Endothelial cell of umbilical vein (primary cell): Measurements from ENCODE around the gene BEND3. TPM values are rescaled to one million over a fixed set of nuclear protein-coding genes. Genes with fewer than 3 reads are reported as not detected.
A peak's percentile ranks its signal among the peaks of the same experiment; 100 is the strongest.

Experiments
- BruUV-seq: library from RNA; stranded (reverse); fragments of 400-500 nt; replicated peaks from 2 replicates; lab custom pipeline; 2021; lab: Mats Ljungman, UMichigan
- CTCF ChIA-PET: fragments of 300-600, 350-600 bp; sonication (Branson Sonifier 250); formaldehyde crosslinking; loops from one replicate; lab custom pipeline; 2021; ENCODE audit warnings: antibody characterized with exemption, inconsistent platforms; lab: Charles Lee
- POLR2A ChIA-PET: fragments of 300-600, 350-600 bp; sonication (Branson Sonifier 250); formaldehyde crosslinking; loops from one replicate; lab custom pipeline; 2021; ENCODE audit warnings: antibody characterized with exemption, inconsistent platforms; lab: Charles Lee
- DNase-seq: peaks from one replicate; pipeline ENCODE4 v3.0.0-alpha.2; 2011; ENCODE audit warnings: low read depth, low spot score
- FAIRE-seq: peaks from 2 replicates; lab custom pipeline; 2011; peaks lifted over from hg19 to GRCh38; lab: Jason Lieb, UNC
- H2AFZ ChIP-seq: 2 replicates; pipeline ENCODE4 v1.6.0; 2012; ENCODE audit warnings: low read depth, low read length, control low read depth, inconsistent platforms
- H3K27ac ChIP-seq: 2 replicates; pipeline ENCODE4 v1.5.1; 2011; ENCODE audit warnings: low read depth, mild to moderate bottlenecking, control low read depth, low read length, moderate library complexity; ENCODE audit not compliant: insufficient read depth
- H3K27me3 ChIP-seq, 2 experiments: 2 replicates each; pipeline versions ENCODE4 v1.6.0 to v1.6.1; 2011; ENCODE audit warnings: low read length in 2 of 2, mixed read lengths in 1 of 2; ENCODE audit not compliant: control insufficient read depth in 2 of 2, insufficient read depth in 2 of 2
- H3K36me3 ChIP-seq, 2 experiments: 2 replicates in 1 of 2; 3 replicates in 1 of 2; pipeline ENCODE4 v1.5.1; 2011; ENCODE audit warnings: low read length in 2 of 2, mild to moderate bottlenecking in 1 of 2, moderate library complexity in 1 of 2; ENCODE audit not compliant: control insufficient read depth in 2 of 2, insufficient read depth in 2 of 2; ENCODE audit errors: extremely low read depth in 1 of 2
- H3K4me1 ChIP-seq: 3 replicates; pipeline ENCODE4 v1.5.1; 2011; ENCODE audit warnings: mild to moderate bottlenecking, low read length; ENCODE audit not compliant: control insufficient read depth, insufficient read depth; ENCODE audit errors: extremely low read depth
- H3K4me2 ChIP-seq: 2 replicates; pipeline ENCODE4 v1.6.1; 2011; ENCODE audit warnings: low read length, control low read depth, mixed read lengths; ENCODE audit not compliant: insufficient read depth
- H3K4me3 ChIP-seq, 3 experiments: fragments of 200-600 bp in 1 of 3; sonication (generic), shearing (Covaris generic) in 1 of 3; replicated peaks in 1 of 3; 2 replicates each; pipeline ENCODE4 v1.5.1; 2011 to 2016; ENCODE audit warnings: control low read depth in 3 of 3, low read length in 3 of 3, mild to moderate bottlenecking in 2 of 3, inconsistent platforms in 1 of 3, low read depth in 1 of 3, moderate library complexity in 1 of 3; ENCODE audit not compliant: insufficient read depth in 1 of 3
- H3K79me2 ChIP-seq: 2 replicates; pipeline ENCODE4 v1.6.0; 2012; ENCODE audit warnings: low read length, inconsistent platforms; ENCODE audit not compliant: control insufficient read depth, insufficient read depth
- H3K9ac ChIP-seq: replicated peaks from 2 replicates; pipeline ENCODE3; 2011; ENCODE audit warnings: low read length, control low read depth; ENCODE audit not compliant: insufficient read depth; ENCODE audit errors: extremely low read depth
- H3K9me1 ChIP-seq: replicated peaks from 3 replicates; pipeline ENCODE4 v1.6.0; 2011; ENCODE audit warnings: mild to moderate bottlenecking, low read length; ENCODE audit not compliant: control insufficient read depth, insufficient read depth; ENCODE audit errors: extremely low read depth
- H3K9me3 ChIP-seq: replicated peaks from 2 replicates; pipeline ENCODE4 v1.5.1; 2012; ENCODE audit warnings: low read length, inconsistent platforms; ENCODE audit not compliant: control insufficient read depth, insufficient read depth
- H4K20me1 ChIP-seq: replicated peaks from 2 replicates; pipeline ENCODE3; 2011; ENCODE audit warnings: mild to moderate bottlenecking, low read length; ENCODE audit not compliant: control insufficient read depth, insufficient read depth; ENCODE audit errors: extremely low read depth
- EZH2 ChIP-seq: IDR thresholded peaks from 2 replicates; pipeline ENCODE4 v1.6.1; 2012; ENCODE audit warnings: borderline replicate concordance, low read depth, mild to moderate bottlenecking, moderate library complexity, low read length, inconsistent platforms; ENCODE audit not compliant: severe bottlenecking
- FOS ChIP-seq: IDR thresholded peaks from 2 replicates; pipeline ENCODE4 v1.6.1; 2011; ENCODE audit warnings: mild to moderate bottlenecking, low read length, moderate library complexity, borderline replicate concordance; ENCODE audit not compliant: insufficient read depth
- MAX ChIP-seq: IDR thresholded peaks from 2 replicates; pipeline ENCODE4 v1.6.1; 2011; ENCODE audit not compliant: insufficient read depth, insufficient read length
- POLR2A ChIP-seq: IDR thresholded peaks from 2 replicates; pipeline ENCODE4 v1.6.1; 2012; ENCODE audit warnings: low read depth, mild to moderate bottlenecking, control low read depth, low read length
- dilution Hi-C: fragments of 300-500 bp; cut with MboI; formaldehyde crosslinking; loops from one replicate; pipeline ENCODE4 v1.15.0; 2019; ENCODE audit warnings: low sequenced_read_pairs; ENCODE audit not compliant: extremely low pct_ligation_motif_present
- intact Hi-C: fragments of 100-400 bp; cut with micrococcal nuclease; formaldehyde crosslinking; loops from one replicate; pipeline ENCODE4 v1.10.0; 2022
- polyA plus RNA-seq, 4 experiments: library from polyadenylated mRNA; depleted of rRNA in 3 of 4; stranded (reverse) in 3 of 4; unstranded in 1 of 4; fragments of >200 nt; gene quantifications; 2 replicates each; pipeline versions ENCODE4 v1.2.1 to v1.2.3, GENCODE V29; 2011 to 2012; ENCODE audit warnings: missing spikeins in 1 of 4
- total RNA-seq: library from RNA; stranded (reverse); gene quantifications from 2 replicates; pipeline ENCODE4 v1.2.3, GENCODE V29; 2021

BEND3 gene
- total and polyA plus RNA-seq, 2 donors (not counting 3 experiments of a cell fraction or from before 2014, with no cell fraction given) = 1.6 to 4.8 TPM

- CTCF ChIA-PET = interaction anchor here (0.7 to 1.7 kb wide), 3 partner anchors 36 to 425 kb away, joined by 3 to 5 read pairs (median 4); no protein-coding TSS in a partner anchor
- no TSS peak for BruUV-seq
- no peak overlapping the region for H3K4me3 ChIP-seq
- no peak overlapping the region for H2AFZ ChIP-seq
- no peaks in the 10 kb centered on the region for H3K27me3 ChIP-seq
- H3K4me1 ChIP-seq = no peaks in the 10 kb centered on the region
- no peaks in the 10 kb centered on the region for H3K9me1 ChIP-seq
- FAIRE-seq = no peak
- H3K9ac ChIP-seq = no peak overlapping the region
- POLR2A ChIA-PET = interaction anchor here (0.6 kb wide), 1 partner anchor 20 kb away, joined by 3 read pairs; no protein-coding TSS in a partner anchor
- intact Hi-C loops (no loop called here), dilution Hi-C loops (no loop called here)
- H3K9me3 ChIP-seq = no peaks in the 10 kb centered on the region
- no peak overlapping the region for H3K27ac ChIP-seq
- TF ChIP-seq FOS = peak; percentile 50
- no peak for TF ChIP-seq POLR2A
- H3K4me2 ChIP-seq = no peak overlapping the region
- H3K79me2 ChIP-seq = peaks cover 25% of the 10 kb centered on the region
- H4K20me1 ChIP-seq = no peaks in the 10 kb centered on the region
- no peak for DNase-seq
- H3K36me3 ChIP-seq = peaks cover 0 to 2% of the 10 kb centered on the region in 2 experiments
These were observed 82.2 kb downstream of the BEND3 start for GRCh38 chr6:107033126-107033525.

GRCh38 chr6:107032051-107032450 lies 83.3 kb downstream of the BEND3 start:
- Histone ChIP-seq H3K79me2 (peaks cover 25% of the 10 kb centered on the region), H3K4me2 (no peak overlapping the region)
- TF ChIP-seq POLR2A (no peak), MAX (no peak), FOS (no peak), EZH2 (no peak)

More at GRCh38 chr6:107032051-107032450, 83.3 kb downstream of the BEND3 start:
- DNase-seq (peak; percentile 6), FAIRE-seq (no peak)
- Histone ChIP-seq H3K27me3 (no peaks in the 10 kb centered on the region), H3K27ac (no peak overlapping the region), H3K9ac (no peak overlapping the region), H4K20me1 (no peaks in the 10 kb centered on the region), H2AFZ (no peak overlapping the region), H3K4me1 (no peaks in the 10 kb centered on the region), H3K36me3 (peaks cover 0 to 2% of the 10 kb centered on the region in 2 experiments), H3K4me3 (no peak overlapping the region), H3K9me3 (no peaks in the 10 kb centered on the region), H3K9me1 (no peaks in the 10 kb centered on the region)
- CTCF ChIA-PET = interaction anchor here (4.7 kb wide), 1 partner anchor 82 kb away, joined by 35 read pairs; no protein-coding TSS in a partner anchor
- POLR2A ChIA-PET = no interaction called here
- dilution Hi-C loops (no loop called here), intact Hi-C loops (no loop called here)
- BruUV-seq = no TSS peak
